Measurements from ENCODE around the gene LRFN3. TPM values are rescaled to one million over a fixed set of nuclear protein-coding genes. Genes with fewer than 3 reads are reported as not detected.
A peak's percentile ranks its signal among the peaks of the same experiment; 100 is the strongest.

LRFN3 gene
- total RNA-seq, 1 donor from 2014 or later, result 31.0 TPM

DNA sequence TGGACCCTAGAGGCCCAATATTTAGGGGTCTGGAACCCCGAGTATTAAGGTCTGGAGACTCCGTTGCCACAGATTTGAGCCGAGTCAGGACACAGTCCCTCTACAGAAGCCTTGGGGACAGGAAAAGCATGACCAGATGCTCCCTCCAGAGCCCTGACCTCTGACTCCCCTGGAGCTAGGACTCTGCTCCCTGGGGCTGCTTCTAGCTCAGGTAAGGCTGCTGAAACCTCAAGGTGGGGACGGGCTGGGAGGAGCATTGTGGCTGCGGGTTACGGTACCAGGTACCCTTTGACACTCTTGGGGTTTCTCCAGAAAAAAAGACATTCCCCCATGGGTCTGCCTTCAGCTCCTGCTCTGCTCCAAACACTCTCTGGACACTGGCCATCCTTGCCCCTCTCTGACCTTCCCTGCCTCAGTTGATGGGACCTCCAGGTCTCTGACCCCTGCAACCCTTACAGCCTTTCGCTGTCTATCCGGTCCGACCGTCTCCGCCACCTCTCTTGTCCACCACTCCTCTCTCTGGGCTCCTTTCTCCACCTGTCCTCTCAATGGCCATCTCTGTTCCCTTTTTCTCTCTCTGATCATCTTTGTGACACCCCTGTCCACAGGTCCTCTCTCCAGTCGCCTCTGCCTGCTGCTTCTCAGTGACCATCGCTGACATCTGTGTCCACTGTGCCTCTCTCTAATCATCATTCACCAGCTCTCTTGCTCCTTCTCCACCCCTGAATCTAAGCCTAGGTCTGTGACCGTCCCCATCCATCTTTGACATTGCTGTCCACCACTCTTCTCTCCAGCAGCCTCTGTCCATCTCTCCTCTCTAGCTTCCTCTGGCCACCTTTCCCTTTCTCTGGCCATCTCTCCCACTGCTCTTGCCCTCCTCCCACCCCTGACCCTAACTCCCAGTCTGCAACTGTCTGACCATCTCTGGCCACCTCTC is 1.4 kb downstream of the LRFN3 start:
- peak overlapping the region; percentile 38 for H3K27ac Mint-ChIP-seq
- H3K9me3 Mint-ChIP-seq (ENCODE audit: low read depth), result no peaks in the 10 kb centered on the region
- TF ChIP-seq, protein P1, sequence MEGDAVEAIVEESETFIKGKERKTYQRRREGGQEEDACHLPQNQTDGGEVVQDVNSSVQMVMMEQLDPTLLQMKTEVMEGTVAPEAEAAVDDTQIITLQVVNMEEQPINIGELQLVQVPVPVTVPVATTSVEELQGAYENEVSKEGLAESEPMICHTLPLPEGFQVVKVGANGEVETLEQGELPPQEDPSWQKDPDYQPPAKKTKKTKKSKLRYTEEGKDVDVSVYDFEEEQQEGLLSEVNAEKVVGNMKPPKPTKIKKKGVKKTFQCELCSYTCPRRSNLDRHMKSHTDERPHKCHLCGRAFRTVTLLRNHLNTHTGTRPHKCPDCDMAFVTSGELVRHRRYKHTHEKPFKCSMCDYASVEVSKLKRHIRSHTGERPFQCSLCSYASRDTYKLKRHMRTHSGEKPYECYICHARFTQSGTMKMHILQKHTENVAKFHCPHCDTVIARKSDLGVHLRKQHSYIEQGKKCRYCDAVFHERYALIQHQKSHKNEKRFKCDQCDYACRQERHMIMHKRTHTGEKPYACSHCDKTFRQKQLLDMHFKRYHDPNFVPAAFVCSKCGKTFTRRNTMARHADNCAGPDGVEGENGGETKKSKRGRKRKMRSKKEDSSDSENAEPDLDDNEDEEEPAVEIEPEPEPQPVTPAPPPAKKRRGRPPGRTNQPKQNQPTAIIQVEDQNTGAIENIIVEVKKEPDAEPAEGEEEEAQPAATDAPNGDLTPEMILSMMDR (IDR thresholded peaks at IDR 0.05; ENCODE audit: unreplicated experiment), result no peak
- peaks cover 7% of the 10 kb centered on the region for H3K36me3 Mint-ChIP-seq (ENCODE audit: insufficient read depth)
- H3K4me3 Mint-ChIP-seq (ENCODE audit: low read depth), result peak overlapping the region; percentile 74
- peaks cover 23% of the 10 kb centered on the region for H3K4me1 Mint-ChIP-seq (ENCODE audit: low read depth)
- no peaks in the 10 kb centered on the region for H3K27me3 Mint-ChIP-seq
- no peak for DNase-seq (ENCODE audit: low spot score, unreplicated experiment)

DNA sequence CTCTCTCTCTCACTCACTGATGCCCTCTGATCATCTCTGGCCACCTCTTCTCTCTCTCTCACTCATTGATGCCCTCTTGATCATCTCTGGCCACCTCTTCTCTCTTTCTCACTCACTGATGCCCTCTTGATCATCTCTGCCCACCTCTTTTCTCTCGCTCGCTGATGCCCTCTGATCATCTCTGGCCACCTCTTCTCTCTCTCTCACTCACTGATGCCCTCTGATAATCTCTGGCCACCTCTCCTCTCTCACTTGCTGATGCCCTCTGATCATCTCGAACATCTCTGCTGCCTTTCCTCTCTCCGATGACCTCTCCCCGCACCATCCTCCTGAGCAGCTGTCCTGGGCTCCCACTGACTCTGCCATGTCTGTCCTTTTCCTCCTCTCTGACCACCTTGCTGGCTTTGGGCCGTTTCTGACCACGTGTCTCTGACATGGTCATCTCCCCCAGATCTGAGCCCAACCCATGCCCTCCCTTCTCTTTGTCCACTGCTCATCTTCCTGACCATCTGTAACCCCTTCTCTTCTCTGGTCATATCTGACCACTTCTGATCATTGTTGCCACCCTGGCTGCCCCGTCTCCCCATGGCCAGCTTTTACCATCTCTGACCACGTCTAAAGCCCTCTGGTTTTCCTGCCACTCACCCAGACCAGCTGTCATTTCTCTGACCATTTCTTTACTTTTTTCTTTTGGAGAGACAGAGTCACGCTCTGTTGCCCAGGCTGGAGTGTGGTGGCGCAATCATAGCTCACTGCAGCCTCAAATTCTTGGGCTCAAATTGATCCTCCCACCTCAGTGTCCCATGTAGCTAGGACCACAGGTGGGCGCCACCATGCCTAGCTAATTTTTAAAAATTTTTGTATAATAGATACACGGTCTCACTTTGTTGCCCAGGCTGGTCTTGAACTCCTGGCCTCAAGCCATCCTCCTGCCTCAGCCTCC is 2.4 kb downstream of the LRFN3 start:
- peaks cover 23% of the 10 kb centered on the region for H3K4me1 Mint-ChIP-seq (ENCODE audit: low read depth)

DNA sequence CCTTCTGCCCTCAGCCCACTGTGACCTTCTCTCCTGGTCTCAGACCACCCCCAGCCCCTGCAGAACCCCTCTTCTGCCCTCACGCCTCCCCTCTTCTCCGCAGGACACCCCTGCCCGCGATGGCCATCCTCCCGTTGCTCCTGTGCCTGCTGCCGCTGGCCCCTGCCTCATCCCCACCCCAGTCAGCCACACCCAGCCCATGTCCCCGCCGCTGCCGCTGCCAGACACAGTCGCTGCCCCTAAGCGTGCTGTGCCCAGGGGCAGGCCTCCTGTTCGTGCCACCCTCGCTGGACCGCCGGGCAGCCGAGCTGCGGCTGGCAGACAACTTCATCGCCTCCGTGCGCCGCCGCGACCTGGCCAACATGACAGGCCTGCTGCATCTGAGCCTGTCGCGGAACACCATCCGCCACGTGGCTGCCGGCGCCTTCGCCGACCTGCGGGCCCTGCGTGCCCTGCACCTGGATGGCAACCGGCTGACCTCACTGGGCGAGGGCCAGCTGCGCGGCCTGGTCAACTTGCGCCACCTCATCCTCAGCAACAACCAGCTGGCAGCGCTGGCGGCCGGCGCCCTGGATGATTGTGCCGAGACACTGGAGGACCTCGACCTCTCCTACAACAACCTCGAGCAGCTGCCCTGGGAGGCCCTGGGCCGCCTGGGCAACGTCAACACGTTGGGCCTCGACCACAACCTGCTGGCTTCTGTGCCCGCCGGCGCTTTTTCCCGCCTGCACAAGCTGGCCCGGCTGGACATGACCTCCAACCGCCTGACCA is 3.3 kb downstream of the LRFN3 start:
- Mint-ChIP-seq H3K36me3 (ENCODE audit: insufficient read depth) (peaks cover 18% of the 10 kb centered on the region), H3K4me1 (ENCODE audit: low read depth) (peaks cover 23% of the 10 kb centered on the region)

More for the DNA sequence above, 2.4 kb downstream of the LRFN3 start:
- TF ChIP-seq, protein P1 (IDR thresholded peaks at IDR 0.05; ENCODE audit: unreplicated experiment), result no peak
- no peak for DNase-seq (ENCODE audit: low spot score, unreplicated experiment)
- Mint-ChIP-seq H3K36me3 (ENCODE audit: insufficient read depth) (peaks cover 13% of the 10 kb centered on the region), H3K27ac (no peak overlapping the region), H3K9me3 (ENCODE audit: low read depth) (no peaks in the 10 kb centered on the region), H3K4me3 (ENCODE audit: low read depth) (peak overlapping the region; percentile 74), H3K27me3 (no peaks in the 10 kb centered on the region)

GRCh38 chr19:35940078-35940775 is 4.1 kb downstream of the LRFN3 start:
- Mint-ChIP-seq H3K9me3 (ENCODE audit: low read depth) (no peaks in the 10 kb centered on the region), H3K27ac (no peak overlapping the region), H3K4me1 (ENCODE audit: low read depth) (peaks cover 23% of the 10 kb centered on the region), H3K27me3 (no peaks in the 10 kb centered on the region), H3K4me3 (ENCODE audit: low read depth) (no peak overlapping the region), H3K36me3 (ENCODE audit: insufficient read depth) (peaks cover 18% of the 10 kb centered on the region)
- no peak for DNase-seq (ENCODE audit: low spot score, unreplicated experiment)
- TF ChIP-seq, protein P1 (IDR thresholded peaks at IDR 0.05; ENCODE audit: unreplicated experiment), result no peak

More for the DNA sequence above, 3.3 kb downstream of the LRFN3 start:
- DNase-seq (ENCODE audit: low spot score, unreplicated experiment), result no peak
- Mint-ChIP-seq H3K4me3 (ENCODE audit: low read depth) (no peak overlapping the region), H3K9me3 (ENCODE audit: low read depth) (no peaks in the 10 kb centered on the region), H3K27me3 (no peaks in the 10 kb centered on the region), H3K27ac (no peak overlapping the region)
- TF ChIP-seq, protein P1 (IDR thresholded peaks at IDR 0.05; ENCODE audit: unreplicated experiment), result no peak

Measured in progenitor cell of endocrine pancreas (in vitro differentiated cells).